Liver (tissue), 9 donors: Measurements from ENCODE around the gene LMTK2. TPM values are rescaled to one million over a fixed set of nuclear protein-coding genes. Genes with fewer than 3 reads are reported as not detected.
A peak's percentile ranks its signal among the peaks of the same experiment; 100 is the strongest.

Experiments used
- DNase-seq: peaks from one replicate; pipeline ENCODE4 v3.0.0-alpha.2; 2017; ENCODE audit warnings: low spot score
- H3K27ac ChIP-seq, 2 donors: one replicate each; pipeline ENCODE4 v1.7.0; 2013; ENCODE audit warnings: inconsistent platforms in 2 of 2, low read length in 2 of 2, control low read depth in 1 of 2, low read depth in 1 of 2, mild to moderate bottlenecking in 1 of 2
- H3K27me3 ChIP-seq, 4 donors: one replicate each; pipeline versions ENCODE4 v1.6.1 to v1.7.0; 2013; ENCODE audit warnings: low read length in 3 of 4, inconsistent platforms in 1 of 4, mild to moderate bottlenecking in 1 of 4, moderate library complexity in 1 of 4; ENCODE audit not compliant: control insufficient read depth in 4 of 4, insufficient read depth in 4 of 4
- H3K36me3 ChIP-seq, 4 donors: one replicate each; pipeline versions ENCODE4 v1.6.1 to v1.7.0; 2013; ENCODE audit warnings: low read length in 3 of 4, mild to moderate bottlenecking in 3 of 4, low read depth in 1 of 4, moderate library complexity in 1 of 4; ENCODE audit not compliant: control insufficient read depth in 4 of 4, insufficient read depth in 3 of 4
- H3K4me1 ChIP-seq, 4 donors: one replicate each; pipeline versions ENCODE4 v1.6.1 to v1.7.0; 2013; ENCODE audit warnings: low read length in 3 of 4, mild to moderate bottlenecking in 3 of 4, moderate library complexity in 1 of 4; ENCODE audit not compliant: control insufficient read depth in 4 of 4, insufficient read depth in 4 of 4
- H3K4me3 ChIP-seq, 3 donors: one replicate each; pipeline versions ENCODE4 v1.6.1 to v1.7.0; 2013; ENCODE audit warnings: low read length in 3 of 3, control low read depth in 1 of 3, low read depth in 1 of 3, mild to moderate bottlenecking in 1 of 3
- H3K9ac ChIP-seq, 2 donors: one replicate each; pipeline ENCODE4 v1.7.0; 2013; ENCODE audit warnings: low read length in 2 of 2, mild to moderate bottlenecking in 2 of 2, moderate library complexity in 2 of 2, control low read depth in 1 of 2, low read depth in 1 of 2
- H3K9me3 ChIP-seq, 4 donors: one replicate each; pipeline versions ENCODE4 v1.6.1 to v1.7.0; 2013; ENCODE audit warnings: low read length in 3 of 4; ENCODE audit not compliant: control insufficient read depth in 4 of 4
- EGR1 ChIP-seq, 2 donors: IDR thresholded peaks; 2 replicates each; pipeline ENCODE4 v1.6.1; 2016 to 2018; ENCODE audit warnings: antibody characterized with exemption in 2 of 2, low read depth in 2 of 2
- FOXA1 ChIP-seq: IDR thresholded peaks from 2 replicates; pipeline ENCODE4 v1.6.1; 2016; ENCODE audit warnings: antibody characterized with exemption
- FOXA2 ChIP-seq: IDR thresholded peaks from 2 replicates; pipeline ENCODE4 v1.6.1; 2016; ENCODE audit warnings: antibody characterized with exemption
- GABPA ChIP-seq, 2 donors: IDR thresholded peaks in 1 of 2; conservative IDR thresholded peaks in 1 of 2; 2 replicates each; pipeline ENCODE4 v1.6.1; 2016; ENCODE audit warnings: antibody characterized with exemption in 2 of 2, mild to moderate bottlenecking in 1 of 2, moderate library complexity in 1 of 2
- HNF4A ChIP-seq, 2 donors: conservative IDR thresholded peaks; 2 replicates each; pipeline ENCODE4 v1.6.1; 2016; ENCODE audit warnings: antibody characterized with exemption in 2 of 2, mild to moderate bottlenecking in 2 of 2
- HNF4G ChIP-seq: IDR thresholded peaks from 2 replicates; pipeline ENCODE4 v1.6.1; 2016; ENCODE audit warnings: antibody characterized with exemption
- JUND ChIP-seq, 2 donors: IDR thresholded peaks; 2 replicates each; pipeline ENCODE4 v1.6.1; 2016; ENCODE audit warnings: antibody characterized with exemption in 2 of 2
- NR2F2 ChIP-seq: IDR thresholded peaks from 2 replicates; pipeline ENCODE4 v1.6.1; 2016; ENCODE audit warnings: antibody characterized with exemption
- RAD21 ChIP-seq, 2 donors: IDR thresholded peaks; 2 replicates each; pipeline ENCODE4 v1.6.1; 2016; ENCODE audit warnings: antibody characterized with exemption in 2 of 2, mild to moderate bottlenecking in 2 of 2
- RXRA ChIP-seq, 2 donors: IDR thresholded peaks; 2 replicates each; pipeline ENCODE4 v1.6.1; 2017 to 2018; ENCODE audit warnings: antibody characterized with exemption in 2 of 2, mild to moderate bottlenecking in 1 of 2
- SP1 ChIP-seq: IDR thresholded peaks from 2 replicates; pipeline ENCODE4 v1.6.1; 2018; ENCODE audit warnings: antibody characterized with exemption, mild to moderate bottlenecking
- YY1 ChIP-seq: IDR thresholded peaks from 2 replicates; pipeline ENCODE4 v1.6.1; 2016; ENCODE audit warnings: antibody characterized with exemption, mild to moderate bottlenecking
- WGBS: extraction: QIAGEN DNeasy Blood & Tissue Kit; methylation state at CpG from one replicate; pipeline ENCODE4 v1.1.7; 2013; 5-methylcytosine and 5-hydroxymethylcytosine counted together
- polyA plus RNA-seq, 2 donors: library from polyadenylated mRNA; stranded (reverse) in 1 of 2; unstranded in 1 of 2; fragments of 200-250 nt in 1 of 2; fragments of >200 nt in 1 of 2; fragmentation: Nextera tagmentation in 1 of 2; extraction: Ambion mirVana in 1 of 2; gene quantifications; one replicate each; pipeline versions ENCODE4 v1.2.1 to v1.2.3, GENCODE V29; 2013 to 2015
- total RNA-seq, 2 donors: library from RNA; depleted of rRNA; stranded (reverse); fragments of >200 nt; gene quantifications; one replicate each; pipeline ENCODE4 v1.2.3, GENCODE V29; 2014
- TF ChIP-seq, protein P1 (sequence below): fragments of 150-350 bp; IDR thresholded peaks from 2 replicates; pipeline ENCODE4 v1.5.1; 2017; ENCODE audit warnings: improper control_type of control experiment, low read depth, low read length; ENCODE audit not compliant: missing input control
- TF ChIP-seq, protein P2 (sequence below): IDR thresholded peaks from 2 replicates; pipeline ENCODE4 v1.6.1; 2016; ENCODE audit warnings: antibody characterized with exemption
- TF ChIP-seq, protein P3 (sequence below): IDR thresholded peaks from 2 replicates; pipeline ENCODE4 v1.6.1; 2016; ENCODE audit warnings: antibody characterized with exemption
- TF ChIP-seq, protein P4 (sequence below): IDR thresholded peaks from 2 replicates; pipeline ENCODE4 v1.6.1; 2016; ENCODE audit warnings: antibody characterized with exemption, mild to moderate bottlenecking
- TF ChIP-seq, protein P5 (sequence below): IDR thresholded peaks from 2 replicates; pipeline ENCODE4 v1.6.1; 2016; ENCODE audit warnings: antibody characterized with exemption
- donor health status: healthy.
- donor health status: healthy.
- donor health status: healthy.
- donor health status: healthy.
- donor health status: healthy.

LMTK2 gene
- total and polyA plus RNA-seq, 4 donors = 3.1 to 14.3 (median 9.0) TPM

DNA sequence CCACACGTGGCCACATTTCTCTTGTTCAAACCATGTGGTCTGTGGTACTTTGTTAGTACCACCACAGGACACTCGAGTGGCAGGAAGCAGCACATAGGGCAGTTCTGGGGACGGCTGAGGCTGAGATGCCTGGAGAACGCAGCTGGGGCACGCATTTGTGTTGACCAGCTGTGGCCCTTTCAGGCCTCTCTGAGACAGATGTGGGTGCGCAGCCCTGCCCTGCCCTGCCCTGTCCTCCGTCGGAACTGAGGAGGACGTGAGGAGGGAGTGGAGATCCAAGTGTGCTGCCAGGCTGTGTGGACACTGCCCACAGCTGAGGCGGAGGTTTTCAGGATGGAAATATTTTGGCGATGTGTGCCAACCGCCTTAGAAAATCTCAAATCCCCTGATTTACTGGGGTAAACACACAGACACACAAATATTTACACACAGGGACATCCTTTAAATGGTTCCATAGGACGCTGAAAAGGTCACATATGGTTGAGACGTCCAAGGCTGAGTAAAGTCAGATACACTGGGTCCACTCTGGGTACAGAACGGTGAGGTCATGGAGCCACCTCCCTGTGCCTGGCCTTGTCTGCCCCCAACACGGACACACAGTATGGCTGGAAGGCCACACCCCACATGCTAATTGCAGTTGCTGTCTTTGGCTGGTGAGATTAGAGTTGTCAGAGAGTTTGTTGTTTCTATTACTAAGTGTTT is 119.4 kb downstream of the LMTK2 start:
- H3K4me1 ChIP-seq = no peaks in the 10 kb centered on the region
- TF ChIP-seq, protein P1, sequence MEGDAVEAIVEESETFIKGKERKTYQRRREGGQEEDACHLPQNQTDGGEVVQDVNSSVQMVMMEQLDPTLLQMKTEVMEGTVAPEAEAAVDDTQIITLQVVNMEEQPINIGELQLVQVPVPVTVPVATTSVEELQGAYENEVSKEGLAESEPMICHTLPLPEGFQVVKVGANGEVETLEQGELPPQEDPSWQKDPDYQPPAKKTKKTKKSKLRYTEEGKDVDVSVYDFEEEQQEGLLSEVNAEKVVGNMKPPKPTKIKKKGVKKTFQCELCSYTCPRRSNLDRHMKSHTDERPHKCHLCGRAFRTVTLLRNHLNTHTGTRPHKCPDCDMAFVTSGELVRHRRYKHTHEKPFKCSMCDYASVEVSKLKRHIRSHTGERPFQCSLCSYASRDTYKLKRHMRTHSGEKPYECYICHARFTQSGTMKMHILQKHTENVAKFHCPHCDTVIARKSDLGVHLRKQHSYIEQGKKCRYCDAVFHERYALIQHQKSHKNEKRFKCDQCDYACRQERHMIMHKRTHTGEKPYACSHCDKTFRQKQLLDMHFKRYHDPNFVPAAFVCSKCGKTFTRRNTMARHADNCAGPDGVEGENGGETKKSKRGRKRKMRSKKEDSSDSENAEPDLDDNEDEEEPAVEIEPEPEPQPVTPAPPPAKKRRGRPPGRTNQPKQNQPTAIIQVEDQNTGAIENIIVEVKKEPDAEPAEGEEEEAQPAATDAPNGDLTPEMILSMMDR = no peak
- TF ChIP-seq, protein P2, sequence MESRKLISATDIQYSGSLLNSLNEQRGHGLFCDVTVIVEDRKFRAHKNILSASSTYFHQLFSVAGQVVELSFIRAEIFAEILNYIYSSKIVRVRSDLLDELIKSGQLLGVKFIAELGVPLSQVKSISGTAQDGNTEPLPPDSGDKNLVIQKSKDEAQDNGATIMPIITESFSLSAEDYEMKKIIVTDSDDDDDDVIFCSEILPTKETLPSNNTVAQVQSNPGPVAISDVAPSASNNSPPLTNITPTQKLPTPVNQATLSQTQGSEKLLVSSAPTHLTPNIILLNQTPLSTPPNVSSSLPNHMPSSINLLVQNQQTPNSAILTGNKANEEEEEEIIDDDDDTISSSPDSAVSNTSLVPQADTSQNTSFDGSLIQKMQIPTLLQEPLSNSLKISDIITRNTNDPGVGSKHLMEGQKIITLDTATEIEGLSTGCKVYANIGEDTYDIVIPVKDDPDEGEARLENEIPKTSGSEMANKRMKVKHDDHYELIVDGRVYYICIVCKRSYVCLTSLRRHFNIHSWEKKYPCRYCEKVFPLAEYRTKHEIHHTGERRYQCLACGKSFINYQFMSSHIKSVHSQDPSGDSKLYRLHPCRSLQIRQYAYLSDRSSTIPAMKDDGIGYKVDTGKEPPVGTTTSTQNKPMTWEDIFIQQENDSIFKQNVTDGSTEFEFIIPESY = no peak
- no peak for TF ChIP-seq JUND (IDR thresholded peaks at IDR 0.05)
- TF ChIP-seq, protein P3, sequence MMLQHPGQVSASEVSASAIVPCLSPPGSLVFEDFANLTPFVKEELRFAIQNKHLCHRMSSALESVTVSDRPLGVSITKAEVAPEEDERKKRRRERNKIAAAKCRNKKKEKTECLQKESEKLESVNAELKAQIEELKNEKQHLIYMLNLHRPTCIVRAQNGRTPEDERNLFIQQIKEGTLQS = no peak
- TF ChIP-seq, protein P4, sequence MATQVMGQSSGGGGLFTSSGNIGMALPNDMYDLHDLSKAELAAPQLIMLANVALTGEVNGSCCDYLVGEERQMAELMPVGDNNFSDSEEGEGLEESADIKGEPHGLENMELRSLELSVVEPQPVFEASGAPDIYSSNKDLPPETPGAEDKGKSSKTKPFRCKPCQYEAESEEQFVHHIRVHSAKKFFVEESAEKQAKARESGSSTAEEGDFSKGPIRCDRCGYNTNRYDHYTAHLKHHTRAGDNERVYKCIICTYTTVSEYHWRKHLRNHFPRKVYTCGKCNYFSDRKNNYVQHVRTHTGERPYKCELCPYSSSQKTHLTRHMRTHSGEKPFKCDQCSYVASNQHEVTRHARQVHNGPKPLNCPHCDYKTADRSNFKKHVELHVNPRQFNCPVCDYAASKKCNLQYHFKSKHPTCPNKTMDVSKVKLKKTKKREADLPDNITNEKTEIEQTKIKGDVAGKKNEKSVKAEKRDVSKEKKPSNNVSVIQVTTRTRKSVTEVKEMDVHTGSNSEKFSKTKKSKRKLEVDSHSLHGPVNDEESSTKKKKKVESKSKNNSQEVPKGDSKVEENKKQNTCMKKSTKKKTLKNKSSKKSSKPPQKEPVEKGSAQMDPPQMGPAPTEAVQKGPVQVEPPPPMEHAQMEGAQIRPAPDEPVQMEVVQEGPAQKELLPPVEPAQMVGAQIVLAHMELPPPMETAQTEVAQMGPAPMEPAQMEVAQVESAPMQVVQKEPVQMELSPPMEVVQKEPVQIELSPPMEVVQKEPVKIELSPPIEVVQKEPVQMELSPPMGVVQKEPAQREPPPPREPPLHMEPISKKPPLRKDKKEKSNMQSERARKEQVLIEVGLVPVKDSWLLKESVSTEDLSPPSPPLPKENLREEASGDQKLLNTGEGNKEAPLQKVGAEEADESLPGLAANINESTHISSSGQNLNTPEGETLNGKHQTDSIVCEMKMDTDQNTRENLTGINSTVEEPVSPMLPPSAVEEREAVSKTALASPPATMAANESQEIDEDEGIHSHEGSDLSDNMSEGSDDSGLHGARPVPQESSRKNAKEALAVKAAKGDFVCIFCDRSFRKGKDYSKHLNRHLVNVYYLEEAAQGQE = no peak
- no peak for TF ChIP-seq HNF4G
- no peak for TF ChIP-seq RXRA (IDR thresholded peaks at IDR 0.05)
- TF ChIP-seq FOXA2 = no peak
- no peak for TF ChIP-seq NR2F2
- TF ChIP-seq HNF4A (conservative IDR thresholded peaks at IDR 0.05) = no peak
- no peak for TF ChIP-seq RAD21 (IDR thresholded peaks at IDR 0.05)
- H3K27ac ChIP-seq = no peak overlapping the region
- H3K9ac ChIP-seq = no peak overlapping the region
- H3K9me3 ChIP-seq = no peaks in the 10 kb centered on the region
- H3K36me3 ChIP-seq = peaks cover 2 to 29% (median 7%) of the 10 kb centered on the region in 4 donors
- no peak for DNase-seq
- no peak overlapping the region for H3K4me3 ChIP-seq
- WGBS = 83% methylated on average over 16 of the region's 16 CpGs
- H3K27me3 ChIP-seq = no peaks in the 10 kb centered on the region

DNA sequence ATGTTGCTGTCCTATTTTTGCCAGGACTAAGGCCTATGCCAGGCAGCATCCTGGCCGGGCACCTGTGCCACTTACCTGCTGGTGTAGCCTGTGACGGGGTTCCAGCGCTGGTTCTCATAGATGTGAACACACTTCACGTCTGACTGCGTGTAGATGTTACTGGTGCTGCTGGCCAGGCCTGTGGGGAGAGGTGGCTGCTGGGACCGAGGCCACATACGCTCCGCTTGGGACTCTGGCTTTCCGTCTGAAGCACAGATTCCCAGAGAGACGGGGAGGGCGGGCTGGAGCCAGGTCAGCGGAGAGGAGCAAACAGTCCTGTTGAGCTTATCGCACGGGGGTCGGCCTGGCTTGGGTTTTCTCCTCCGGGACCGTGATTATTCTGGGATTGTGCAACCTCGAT is 121.3 kb downstream of the LMTK2 start:
- H3K9me3 ChIP-seq = no peaks in the 10 kb centered on the region
- 94% methylated on average over 18 of the region's 18 CpGs for WGBS
- peak; percentile 46 for DNase-seq
- H3K4me3 ChIP-seq = no peak overlapping the region
- H3K27me3 ChIP-seq = no peaks in the 10 kb centered on the region
- H3K27ac ChIP-seq = no peak overlapping the region
- peaks cover 0 to 19% (median 4%) of the 10 kb centered on the region in 4 donors for H3K36me3 ChIP-seq
- no peaks in the 10 kb centered on the region for H3K4me1 ChIP-seq
- no peak overlapping the region for H3K9ac ChIP-seq
- no peak for TF ChIP-seq FOXA2
- TF ChIP-seq JUND (IDR thresholded peaks at IDR 0.05) = no peak
- TF ChIP-seq SP1 = no peak
- no peak for TF ChIP-seq HNF4A (conservative IDR thresholded peaks at IDR 0.05)
- TF ChIP-seq RXRA (IDR thresholded peaks at IDR 0.05) = no peak
- no peak for TF ChIP-seq NR2F2
- TF ChIP-seq, protein P3 = no peak
- TF ChIP-seq, protein P2 = no peak
- TF ChIP-seq GABPA (IDR thresholded peaks at IDR 0.05 in 1 of 2, conservative IDR thresholded peaks at IDR 0.05 in 1 of 2) = no peak
- TF ChIP-seq FOXA1 = no peak
- TF ChIP-seq, protein P1 = no peak
- TF ChIP-seq, protein P5, sequence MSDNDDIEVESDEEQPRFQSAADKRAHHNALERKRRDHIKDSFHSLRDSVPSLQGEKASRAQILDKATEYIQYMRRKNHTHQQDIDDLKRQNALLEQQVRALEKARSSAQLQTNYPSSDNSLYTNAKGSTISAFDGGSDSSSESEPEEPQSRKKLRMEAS = no peak
- no peak for TF ChIP-seq EGR1 (IDR thresholded peaks at IDR 0.05; ENCODE audit: low read depth in 2 of 2)
- no peak for TF ChIP-seq YY1
- no peak for TF ChIP-seq RAD21 (IDR thresholded peaks at IDR 0.05)
- no peak for TF ChIP-seq HNF4G
